ENCODE measurements around the gene PTPRA.

Gene PTPRA

DNA sequence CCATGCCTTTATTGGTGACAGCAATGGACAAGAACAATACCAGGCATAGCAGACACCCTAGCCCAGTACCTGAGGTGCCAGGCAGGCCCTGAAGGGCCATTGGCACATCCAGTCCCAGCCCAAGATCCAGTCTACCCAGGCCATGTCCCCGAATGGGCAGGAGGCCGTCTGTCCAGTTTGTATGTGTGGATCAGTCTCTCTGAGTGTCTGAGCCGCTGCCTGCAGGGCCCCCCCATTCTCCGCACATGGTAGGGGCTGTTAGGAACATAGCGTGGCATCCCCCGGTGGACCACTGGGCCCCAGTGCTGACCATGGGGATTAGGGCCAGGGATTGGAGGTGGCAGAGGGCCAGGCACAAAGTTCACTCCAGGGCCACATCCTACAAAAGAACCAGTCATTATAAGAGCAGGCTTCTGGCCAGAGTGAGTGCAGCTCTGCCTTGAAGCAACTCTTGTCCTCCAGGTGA lies 37.9 kb upstream of the PTPRA start:
- Histone ChIP-seq H3K27me3 (ENCODE audit: control insufficient read depth, low read length) (no peaks in the 10 kb centered on the region), H3K9me2 (replicated peaks; ENCODE audit: control insufficient read depth, low read length) (no peaks in the 10 kb centered on the region), H3K4me2 (ENCODE audit: low read length) (no peak overlapping the region), H3K4me3 (ENCODE audit: low read length) (no peak overlapping the region), H3K79me2 (ENCODE audit: control insufficient read depth, low read length) (no peaks in the 10 kb centered on the region; the same call in 1 of the 2 replicates), H3K4me1 (ENCODE audit: control insufficient read depth, low read length) (peaks cover 18% of the 10 kb centered on the region), H3K9me3 (ENCODE audit: control insufficient read depth, insufficient read depth, low read length) (no peaks in the 10 kb centered on the region), H3K27ac (ENCODE audit: low read depth, low read length) (no peak overlapping the region), H3K36me3 (ENCODE audit: control insufficient read depth, low read length) (no peaks in the 10 kb centered on the region), H4K20me1 (ENCODE audit: control insufficient read depth, insufficient read depth, low read depth, low read length) (no peaks in the 10 kb centered on the region), H3F3A (ENCODE audit: control insufficient read depth, insufficient read depth) (no peaks in the 10 kb centered on the region)
- TF ChIP-seq, protein P1, sequence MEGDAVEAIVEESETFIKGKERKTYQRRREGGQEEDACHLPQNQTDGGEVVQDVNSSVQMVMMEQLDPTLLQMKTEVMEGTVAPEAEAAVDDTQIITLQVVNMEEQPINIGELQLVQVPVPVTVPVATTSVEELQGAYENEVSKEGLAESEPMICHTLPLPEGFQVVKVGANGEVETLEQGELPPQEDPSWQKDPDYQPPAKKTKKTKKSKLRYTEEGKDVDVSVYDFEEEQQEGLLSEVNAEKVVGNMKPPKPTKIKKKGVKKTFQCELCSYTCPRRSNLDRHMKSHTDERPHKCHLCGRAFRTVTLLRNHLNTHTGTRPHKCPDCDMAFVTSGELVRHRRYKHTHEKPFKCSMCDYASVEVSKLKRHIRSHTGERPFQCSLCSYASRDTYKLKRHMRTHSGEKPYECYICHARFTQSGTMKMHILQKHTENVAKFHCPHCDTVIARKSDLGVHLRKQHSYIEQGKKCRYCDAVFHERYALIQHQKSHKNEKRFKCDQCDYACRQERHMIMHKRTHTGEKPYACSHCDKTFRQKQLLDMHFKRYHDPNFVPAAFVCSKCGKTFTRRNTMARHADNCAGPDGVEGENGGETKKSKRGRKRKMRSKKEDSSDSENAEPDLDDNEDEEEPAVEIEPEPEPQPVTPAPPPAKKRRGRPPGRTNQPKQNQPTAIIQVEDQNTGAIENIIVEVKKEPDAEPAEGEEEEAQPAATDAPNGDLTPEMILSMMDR (IDR thresholded peaks at IDR 0.05; ENCODE audit: low read depth, low read length, poor library complexity, severe bottlenecking) = no peak
- TF ChIP-seq EZH2phosphoT487 (IDR thresholded peaks at IDR 0.05; ENCODE audit: borderline replicate concordance, low read length) = no peak

DNA sequence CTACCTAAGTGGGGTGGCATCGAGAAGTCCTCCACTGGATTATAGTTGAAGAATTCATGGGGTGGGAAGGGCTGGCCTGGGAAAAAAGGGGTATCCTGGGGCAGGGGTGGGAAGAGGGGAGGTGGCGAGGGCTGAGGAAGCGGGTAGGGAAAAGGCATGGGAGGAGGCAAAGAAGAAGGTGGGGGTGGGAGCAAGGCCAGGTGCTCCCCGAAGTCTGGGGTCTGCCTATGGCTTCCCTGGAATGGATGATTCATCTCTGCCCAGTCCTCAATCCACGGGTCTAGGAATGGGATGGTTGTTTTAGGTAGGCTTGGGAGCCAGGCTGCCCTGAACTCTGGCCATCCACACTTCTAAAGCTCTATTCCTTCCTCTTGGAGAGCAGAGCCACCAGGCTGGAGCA lies 37.2 kb upstream of the PTPRA start:
- Histone ChIP-seq H3K4me1 (ENCODE audit: control insufficient read depth, low read length) (peaks cover 18% of the 10 kb centered on the region), H3K79me2 (ENCODE audit: control insufficient read depth, low read length) (peaks cover 3% of the 10 kb centered on the region), H3K27ac (ENCODE audit: low read depth, low read length) (no peak overlapping the region), H3K9me2 (replicated peaks; ENCODE audit: control insufficient read depth, low read length) (no peaks in the 10 kb centered on the region), H3K4me2 (ENCODE audit: low read length) (no peak overlapping the region), H3K36me3 (ENCODE audit: control insufficient read depth, low read length) (no peaks in the 10 kb centered on the region), H3F3A (ENCODE audit: control insufficient read depth, insufficient read depth) (no peaks in the 10 kb centered on the region), H4K20me1 (ENCODE audit: control insufficient read depth, insufficient read depth, low read depth, low read length) (no peaks in the 10 kb centered on the region), H3K4me3 (ENCODE audit: low read length) (no peak overlapping the region), H3K9me3 (ENCODE audit: control insufficient read depth, insufficient read depth, low read length) (no peaks in the 10 kb centered on the region), H3K27me3 (ENCODE audit: control insufficient read depth, low read length) (no peaks in the 10 kb centered on the region)
- no peak for TF ChIP-seq EZH2phosphoT487 (IDR thresholded peaks at IDR 0.05; ENCODE audit: borderline replicate concordance, low read length)
- TF ChIP-seq, protein P1 (IDR thresholded peaks at IDR 0.05; ENCODE audit: low read depth, low read length, poor library complexity, severe bottlenecking) = no peak

DNA sequence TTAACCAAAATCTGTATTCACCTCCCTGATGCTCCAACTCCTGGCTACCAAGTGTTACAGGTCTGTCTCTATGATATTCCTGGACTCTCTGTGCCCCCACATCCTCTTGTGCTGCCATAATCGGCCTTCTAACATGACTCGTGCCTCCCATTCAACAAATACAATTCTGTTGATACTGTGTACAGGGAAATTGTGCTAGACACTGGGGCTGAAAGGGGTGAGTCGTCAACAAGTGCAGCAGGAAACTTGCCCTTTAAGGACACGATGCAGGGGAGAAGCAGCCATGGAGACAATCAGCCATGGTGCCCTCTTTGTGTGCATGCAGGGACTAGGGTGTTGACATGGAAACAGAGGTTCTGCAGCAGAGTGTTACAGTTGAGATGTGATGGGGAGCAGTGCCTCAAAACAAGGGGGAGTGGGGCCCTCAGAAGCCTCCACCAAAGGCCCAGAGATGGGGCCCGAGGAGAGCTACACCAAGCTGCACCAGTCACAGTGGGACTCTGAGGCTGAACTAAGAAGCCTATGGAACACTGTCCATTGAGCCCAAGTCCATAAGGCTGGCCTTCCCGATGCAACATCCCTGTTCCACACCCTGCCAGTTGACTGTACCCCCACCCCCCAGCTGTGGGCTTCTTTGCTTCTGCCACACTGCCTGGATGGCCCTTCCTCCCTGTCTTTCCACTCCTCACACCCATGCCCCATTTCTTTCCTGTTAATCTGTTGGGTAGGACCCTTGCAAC lies 35.9 kb upstream of the PTPRA start:
- Histone ChIP-seq H3K27ac (ENCODE audit: low read depth, low read length) (no peak overlapping the region), H3K27me3 (ENCODE audit: control insufficient read depth, low read length) (no peaks in the 10 kb centered on the region), H4K20me1 (ENCODE audit: control insufficient read depth, insufficient read depth, low read depth, low read length) (no peaks in the 10 kb centered on the region), H3K4me3 (ENCODE audit: low read length) (no peak overlapping the region), H3K4me2 (ENCODE audit: low read length) (no peak overlapping the region), H3K9me2 (replicated peaks; ENCODE audit: control insufficient read depth, low read length) (no peaks in the 10 kb centered on the region), H3K4me1 (ENCODE audit: control insufficient read depth, low read length) (peaks cover 26% of the 10 kb centered on the region), H3F3A (ENCODE audit: control insufficient read depth, insufficient read depth) (no peaks in the 10 kb centered on the region), H3K36me3 (ENCODE audit: control insufficient read depth, low read length) (no peaks in the 10 kb centered on the region), H3K79me2 (ENCODE audit: control insufficient read depth, low read length) (peaks cover 11% of the 10 kb centered on the region), H3K9me3 (ENCODE audit: control insufficient read depth, insufficient read depth, low read length) (no peaks in the 10 kb centered on the region)
- TF ChIP-seq EZH2phosphoT487 (IDR thresholded peaks at IDR 0.05; ENCODE audit: borderline replicate concordance, low read length) = no peak
- TF ChIP-seq, protein P1 (IDR thresholded peaks at IDR 0.05; ENCODE audit: low read depth, low read length, poor library complexity, severe bottlenecking) = no peak
